SU-DHL-6 (cell line): ENCODE results near the gene PDCD10.

ENCODE experiments used
- EZH2phosphoT487 ChIP-seq: fragments of 200-600 bp; sonication (generic), shearing (Covaris generic); conservative IDR thresholded peaks from 2 replicates; pipeline ENCODE4 v1.6.1; 2018; ENCODE audit warnings: mild to moderate bottlenecking, antibody characterized with exemption, low read length, moderate library complexity, mixed read lengths
- TF ChIP-seq, protein P1 (sequence below): fragments of 200-600 bp; sonication (generic); IDR thresholded peaks from one replicate; pipeline ENCODE4 v1.5.1; 2017; ENCODE audit warnings: antibody characterized with exemption, mild to moderate bottlenecking, low read length, moderate library complexity; ENCODE audit not compliant: insufficient read depth, poor library complexity, severe bottlenecking

DNA sequence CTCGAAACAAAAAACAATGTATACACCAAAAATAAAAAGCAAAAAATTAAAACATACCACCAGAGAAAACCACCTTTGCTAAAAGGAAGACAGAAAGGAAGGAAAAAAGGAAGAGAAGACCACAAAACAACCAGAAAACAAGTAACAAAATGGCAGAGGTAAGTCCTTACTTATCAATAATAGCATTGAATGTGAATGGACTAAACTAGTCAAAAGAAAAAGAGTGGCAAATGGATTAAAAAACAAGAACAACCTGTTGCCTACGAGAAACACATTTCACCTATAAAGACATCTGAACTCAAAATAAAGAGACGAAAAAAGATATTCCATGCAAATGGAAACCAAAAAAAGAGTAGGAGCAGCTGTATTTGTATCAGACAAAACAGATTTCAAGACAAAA is 22.2 kb downstream of the PDCD10 start:
- no peak for TF ChIP-seq EZH2phosphoT487
- TF ChIP-seq, protein P1, sequence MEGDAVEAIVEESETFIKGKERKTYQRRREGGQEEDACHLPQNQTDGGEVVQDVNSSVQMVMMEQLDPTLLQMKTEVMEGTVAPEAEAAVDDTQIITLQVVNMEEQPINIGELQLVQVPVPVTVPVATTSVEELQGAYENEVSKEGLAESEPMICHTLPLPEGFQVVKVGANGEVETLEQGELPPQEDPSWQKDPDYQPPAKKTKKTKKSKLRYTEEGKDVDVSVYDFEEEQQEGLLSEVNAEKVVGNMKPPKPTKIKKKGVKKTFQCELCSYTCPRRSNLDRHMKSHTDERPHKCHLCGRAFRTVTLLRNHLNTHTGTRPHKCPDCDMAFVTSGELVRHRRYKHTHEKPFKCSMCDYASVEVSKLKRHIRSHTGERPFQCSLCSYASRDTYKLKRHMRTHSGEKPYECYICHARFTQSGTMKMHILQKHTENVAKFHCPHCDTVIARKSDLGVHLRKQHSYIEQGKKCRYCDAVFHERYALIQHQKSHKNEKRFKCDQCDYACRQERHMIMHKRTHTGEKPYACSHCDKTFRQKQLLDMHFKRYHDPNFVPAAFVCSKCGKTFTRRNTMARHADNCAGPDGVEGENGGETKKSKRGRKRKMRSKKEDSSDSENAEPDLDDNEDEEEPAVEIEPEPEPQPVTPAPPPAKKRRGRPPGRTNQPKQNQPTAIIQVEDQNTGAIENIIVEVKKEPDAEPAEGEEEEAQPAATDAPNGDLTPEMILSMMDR: no peak
